ENCODE data around the gene ECT2L. TPM values are rescaled to one million over a fixed set of nuclear protein-coding genes. Genes with fewer than 3 reads are reported as not detected.

The ECT2L gene
- total RNA-seq, 1 donor from 2014 or later: not detected

DNA sequence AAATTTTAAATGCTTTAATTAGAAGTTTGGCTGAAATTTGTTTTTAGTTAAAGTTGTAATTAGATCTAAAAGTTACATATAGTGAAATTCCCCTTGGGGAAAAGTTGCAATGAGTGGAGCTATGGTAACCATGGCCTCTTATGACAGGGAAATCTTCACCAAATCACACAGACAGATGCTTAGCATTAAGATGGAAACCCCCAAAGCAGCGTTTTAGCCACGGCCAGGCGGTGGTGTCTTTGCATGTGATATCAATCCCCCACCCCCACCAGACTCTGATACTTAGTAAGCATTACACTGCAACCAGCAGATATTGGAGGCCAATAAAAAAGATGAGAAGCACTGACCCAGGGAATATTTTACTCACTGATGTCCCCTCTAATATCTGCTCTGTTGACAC is 116.4 kb downstream of the ECT2L start:
- Histone ChIP-seq H3K4me3 (no peak overlapping the region), H3K27ac (no peak overlapping the region), H3K4me1 (no peaks in the 10 kb centered on the region), H3K36me3 (peaks cover 94% of the 10 kb centered on the region), H3K9me3 (no peaks in the 10 kb centered on the region), H3K27me3 (no peaks in the 10 kb centered on the region)
- DNase-seq: no peak
- TF ChIP-seq, protein P1, sequence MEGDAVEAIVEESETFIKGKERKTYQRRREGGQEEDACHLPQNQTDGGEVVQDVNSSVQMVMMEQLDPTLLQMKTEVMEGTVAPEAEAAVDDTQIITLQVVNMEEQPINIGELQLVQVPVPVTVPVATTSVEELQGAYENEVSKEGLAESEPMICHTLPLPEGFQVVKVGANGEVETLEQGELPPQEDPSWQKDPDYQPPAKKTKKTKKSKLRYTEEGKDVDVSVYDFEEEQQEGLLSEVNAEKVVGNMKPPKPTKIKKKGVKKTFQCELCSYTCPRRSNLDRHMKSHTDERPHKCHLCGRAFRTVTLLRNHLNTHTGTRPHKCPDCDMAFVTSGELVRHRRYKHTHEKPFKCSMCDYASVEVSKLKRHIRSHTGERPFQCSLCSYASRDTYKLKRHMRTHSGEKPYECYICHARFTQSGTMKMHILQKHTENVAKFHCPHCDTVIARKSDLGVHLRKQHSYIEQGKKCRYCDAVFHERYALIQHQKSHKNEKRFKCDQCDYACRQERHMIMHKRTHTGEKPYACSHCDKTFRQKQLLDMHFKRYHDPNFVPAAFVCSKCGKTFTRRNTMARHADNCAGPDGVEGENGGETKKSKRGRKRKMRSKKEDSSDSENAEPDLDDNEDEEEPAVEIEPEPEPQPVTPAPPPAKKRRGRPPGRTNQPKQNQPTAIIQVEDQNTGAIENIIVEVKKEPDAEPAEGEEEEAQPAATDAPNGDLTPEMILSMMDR (IDR thresholded peaks at IDR 0.05): no peak
- intact Hi-C loops (cut with DNase I): no loop called here
- no peak for ATAC-seq

GRCh38 chr6:138914701-138915100 is 118.8 kb downstream of the ECT2L start:
- peaks cover 90% of the 10 kb centered on the region for H3K36me3 ChIP-seq
- no peak for ATAC-seq
- TF ChIP-seq, protein P1 (IDR thresholded peaks at IDR 0.05): no peak
- intact Hi-C loops (cut with DNase I): no loop called here
- H3K4me1 ChIP-seq: no peaks in the 10 kb centered on the region
- DNase-seq: no peak
- H3K27me3 ChIP-seq: no peaks in the 10 kb centered on the region
- H3K9me3 ChIP-seq: no peaks in the 10 kb centered on the region
- no peak overlapping the region for H3K4me3 ChIP-seq
- H3K27ac ChIP-seq: no peak overlapping the region

GRCh38 chr6:138920906-138921305 is 125.0 kb downstream of the ECT2L start:
- H3K27ac ChIP-seq: no peak overlapping the region
- H3K4me3 ChIP-seq: no peak overlapping the region
- intact Hi-C loops (cut with DNase I): no loop called here
- H3K4me1 ChIP-seq: no peaks in the 10 kb centered on the region
- H3K9me3 ChIP-seq: no peaks in the 10 kb centered on the region
- TF ChIP-seq, protein P1 (IDR thresholded peaks at IDR 0.05): no peak
- no peak for DNase-seq
- peaks cover 46% of the 10 kb centered on the region for H3K36me3 ChIP-seq
- H3K27me3 ChIP-seq: no peaks in the 10 kb centered on the region
- ATAC-seq: no peak

GRCh38 chr6:138923561-138923960 is 127.7 kb downstream of the ECT2L start:
- ATAC-seq: no peak
- intact Hi-C loops (cut with DNase I): no loop called here
- no peak overlapping the region for H3K4me3 ChIP-seq
- no peaks in the 10 kb centered on the region for H3K27me3 ChIP-seq
- TF ChIP-seq, protein P1 (IDR thresholded peaks at IDR 0.05): no peak
- no peak for DNase-seq
- H3K36me3 ChIP-seq: peaks cover 36% of the 10 kb centered on the region
- H3K9me3 ChIP-seq: no peaks in the 10 kb centered on the region
- H3K4me1 ChIP-seq: no peaks in the 10 kb centered on the region
- no peak overlapping the region for H3K27ac ChIP-seq

- H3K36me3 ChIP-seq: peaks cover 33% of the 10 kb centered on the region
- no peak overlapping the region for H3K4me3 ChIP-seq
- no peaks in the 10 kb centered on the region for H3K27me3 ChIP-seq
- TF ChIP-seq, protein P1 (IDR thresholded peaks at IDR 0.05): no peak
- no peaks in the 10 kb centered on the region for H3K4me1 ChIP-seq
- H3K9me3 ChIP-seq: no peaks in the 10 kb centered on the region
- no peak overlapping the region for H3K27ac ChIP-seq
- intact Hi-C loops (cut with DNase I): no loop called here
- DNase-seq (no peak), ATAC-seq (no peak)
Observed at GRCh38 chr6:138925806-138926205, 129.9 kb downstream of the ECT2L start.

- intact Hi-C loops (cut with DNase I): no loop called here
- peaks cover 30% of the 10 kb centered on the region for H3K36me3 ChIP-seq
- no peaks in the 10 kb centered on the region for H3K9me3 ChIP-seq
- TF ChIP-seq, protein P1 (IDR thresholded peaks at IDR 0.05): no peak
- no peaks in the 10 kb centered on the region for H3K27me3 ChIP-seq
- H3K4me3 ChIP-seq: no peak overlapping the region
- no peak overlapping the region for H3K27ac ChIP-seq
- DNase-seq: no peak
- no peak for ATAC-seq
- no peaks in the 10 kb centered on the region for H3K4me1 ChIP-seq
Observed at GRCh38 chr6:138926579-138926978, 130.7 kb downstream of the ECT2L start.

Data from upper lobe of right lung (tissue), 1 donor.